ENCODE measurements around the gene SGPP1.
"Not testable (repeated sequence)": the region's sequence is repeated elsewhere in the genome, so short reads cannot be mapped to it uniquely, and the experiment has no call there.

Gene SGPP1, protein sequence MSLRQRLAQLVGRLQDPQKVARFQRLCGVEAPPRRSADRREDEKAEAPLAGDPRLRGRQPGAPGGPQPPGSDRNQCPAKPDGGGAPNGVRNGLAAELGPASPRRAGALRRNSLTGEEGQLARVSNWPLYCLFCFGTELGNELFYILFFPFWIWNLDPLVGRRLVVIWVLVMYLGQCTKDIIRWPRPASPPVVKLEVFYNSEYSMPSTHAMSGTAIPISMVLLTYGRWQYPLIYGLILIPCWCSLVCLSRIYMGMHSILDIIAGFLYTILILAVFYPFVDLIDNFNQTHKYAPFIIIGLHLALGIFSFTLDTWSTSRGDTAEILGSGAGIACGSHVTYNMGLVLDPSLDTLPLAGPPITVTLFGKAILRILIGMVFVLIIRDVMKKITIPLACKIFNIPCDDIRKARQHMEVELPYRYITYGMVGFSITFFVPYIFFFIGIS

DNA sequence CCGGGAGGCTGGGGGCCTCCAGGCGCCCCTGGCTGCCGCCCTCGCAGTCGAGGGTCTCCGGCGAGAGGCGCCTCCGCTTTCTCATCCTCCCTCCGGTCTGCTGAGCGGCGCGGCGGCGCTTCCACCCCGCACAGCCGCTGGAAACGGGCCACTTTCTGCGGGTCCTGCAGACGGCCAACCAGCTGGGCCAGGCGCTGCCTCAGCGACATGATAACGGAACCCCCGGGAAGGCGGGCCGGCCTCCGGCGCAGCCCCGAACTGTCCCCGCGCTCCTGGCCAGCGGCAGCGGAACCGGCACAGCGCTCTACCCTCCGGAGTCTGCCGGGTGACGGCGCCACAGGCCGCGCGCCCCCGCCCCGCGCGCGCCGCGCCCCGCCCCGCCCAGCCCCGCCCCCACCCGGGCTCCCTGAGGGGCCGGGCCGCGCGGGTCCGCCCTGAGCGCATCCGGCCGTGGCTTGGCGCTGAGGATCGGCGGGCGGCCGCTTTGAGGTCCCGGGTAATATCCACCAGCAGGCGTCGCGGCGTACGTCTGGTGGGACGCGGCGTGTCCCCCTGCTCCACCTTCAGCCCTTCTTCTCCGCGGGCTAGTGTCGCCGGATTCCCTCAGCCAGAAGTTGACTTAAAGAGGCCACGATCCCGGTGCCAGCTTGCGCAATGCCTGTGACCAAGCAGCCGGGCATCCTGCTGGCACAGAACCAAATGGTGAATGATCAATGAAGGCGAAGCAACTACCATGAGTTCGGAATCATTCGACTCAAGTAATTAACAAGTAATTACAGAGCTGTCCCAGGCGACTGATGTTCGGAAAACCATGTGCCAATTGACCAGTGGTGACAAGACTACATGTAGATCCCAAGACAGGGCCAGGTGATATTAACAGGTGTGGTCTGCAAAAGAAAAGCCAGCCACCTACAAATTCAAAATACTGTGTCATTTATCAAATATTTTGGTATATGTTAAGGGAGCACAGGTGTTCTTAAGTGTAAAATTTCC lies at the start of gene SGPP1:
Gene SGPP1, minus strand, starts transcription at position 330 of the 993 bp plus-strand sequence. Its CDS starts 121 bp downstream, at position 209.
- DNase-seq (ENCODE audit: extremely low spot score, insufficient read length, low read depth) (peak; percentile 85), FAIRE-seq (peak; percentile 74)

DNA sequence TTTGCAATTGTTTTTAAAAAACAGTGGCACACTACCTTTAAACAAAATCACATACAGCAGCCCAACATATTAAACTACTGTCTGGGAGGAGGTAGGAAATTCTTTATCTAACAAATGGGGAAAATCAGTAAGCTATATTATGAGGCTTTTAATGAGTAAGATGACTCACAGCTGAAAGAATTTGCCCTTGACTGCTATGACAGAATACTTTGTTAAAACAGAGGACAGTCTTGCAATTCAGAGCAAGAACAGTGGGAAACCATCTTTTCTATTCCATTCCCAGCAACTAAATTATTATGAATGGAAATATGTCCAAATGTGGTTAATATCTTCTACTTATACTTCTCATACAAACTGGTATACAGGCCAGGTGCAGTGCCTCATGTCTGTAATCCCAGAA lies 49.2 kb upstream of the SGPP1 start:
- DNase-seq (ENCODE audit: extremely low spot score, insufficient read length, low read depth) (no peak), FAIRE-seq (no peak)

DNA sequence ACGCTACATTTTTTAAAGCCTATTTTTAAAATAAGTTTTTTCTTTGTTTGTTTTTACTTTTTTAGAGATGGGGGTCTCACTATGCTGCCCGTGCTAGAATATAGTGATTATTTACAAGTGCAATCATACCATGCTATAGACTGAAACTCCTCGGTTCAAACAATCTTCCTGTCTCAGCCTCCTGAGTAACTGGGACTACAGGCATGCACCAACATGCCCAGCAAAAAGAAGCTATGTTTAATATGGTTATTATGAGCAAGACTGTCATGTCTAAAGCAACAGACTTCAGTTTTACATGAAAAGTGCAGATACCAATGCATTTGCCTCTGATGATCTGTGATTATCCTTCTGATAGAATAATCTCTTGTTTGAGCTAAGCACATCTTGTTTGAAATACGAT lies 45.6 kb upstream of the SGPP1 start:
- DNase-seq (ENCODE audit: extremely low spot score, insufficient read length, low read depth) (no peak), FAIRE-seq (no peak)

DNA sequence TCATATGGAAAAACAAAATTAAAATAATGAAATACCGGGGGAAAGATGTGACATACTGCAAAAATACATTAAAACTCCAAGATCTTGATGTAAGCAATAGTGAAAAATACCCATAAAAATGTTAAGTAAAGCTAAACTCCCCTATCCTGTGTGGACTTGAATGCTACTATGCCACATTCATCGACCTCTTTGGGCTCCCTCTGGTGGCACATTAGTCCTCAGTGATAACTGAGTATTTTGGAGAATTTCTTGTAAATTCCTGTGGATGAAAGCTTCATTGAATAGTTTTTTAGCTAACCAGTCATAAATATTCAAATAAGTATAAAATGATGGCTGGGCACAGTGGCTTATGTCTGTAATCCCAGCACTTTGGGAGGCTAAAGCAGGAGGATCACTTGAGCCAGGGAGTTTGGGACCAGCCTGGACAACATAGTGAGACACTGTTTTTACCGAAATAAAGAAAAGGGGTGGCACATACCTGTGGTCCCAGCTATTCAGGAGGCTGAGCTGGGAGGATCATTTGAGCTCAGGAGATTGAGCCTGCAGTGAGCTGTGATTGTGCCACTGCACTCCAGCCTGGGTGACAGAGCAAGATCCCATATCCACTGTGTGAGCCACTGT lies 42.4 kb upstream of the SGPP1 start:
- FAIRE-seq, result peak; percentile 76
- DNase-seq (ENCODE audit: extremely low spot score, insufficient read length, low read depth), result no peak

DNA sequence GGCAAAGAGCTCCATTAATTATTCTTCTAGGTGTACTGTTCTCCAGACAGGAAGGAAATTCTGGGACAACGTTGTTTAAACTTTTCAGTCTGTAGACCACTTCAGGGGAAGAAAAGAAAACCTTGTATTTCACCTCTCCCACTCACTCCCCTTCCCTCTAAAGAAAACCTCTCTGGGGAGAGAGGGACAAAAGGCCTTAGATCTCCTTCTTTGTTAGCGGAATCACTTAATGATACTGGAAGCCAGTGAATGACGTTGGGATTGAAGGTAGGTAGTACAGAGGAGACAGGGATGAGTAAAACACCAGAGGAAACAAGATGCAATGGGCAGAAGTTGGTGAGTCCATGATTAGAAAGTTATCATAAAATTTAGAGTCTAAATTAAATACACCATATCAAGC lies 38.7 kb upstream of the SGPP1 start:
- DNase-seq (ENCODE audit: extremely low spot score, insufficient read length, low read depth) (no peak), FAIRE-seq (no peak)

DNA sequence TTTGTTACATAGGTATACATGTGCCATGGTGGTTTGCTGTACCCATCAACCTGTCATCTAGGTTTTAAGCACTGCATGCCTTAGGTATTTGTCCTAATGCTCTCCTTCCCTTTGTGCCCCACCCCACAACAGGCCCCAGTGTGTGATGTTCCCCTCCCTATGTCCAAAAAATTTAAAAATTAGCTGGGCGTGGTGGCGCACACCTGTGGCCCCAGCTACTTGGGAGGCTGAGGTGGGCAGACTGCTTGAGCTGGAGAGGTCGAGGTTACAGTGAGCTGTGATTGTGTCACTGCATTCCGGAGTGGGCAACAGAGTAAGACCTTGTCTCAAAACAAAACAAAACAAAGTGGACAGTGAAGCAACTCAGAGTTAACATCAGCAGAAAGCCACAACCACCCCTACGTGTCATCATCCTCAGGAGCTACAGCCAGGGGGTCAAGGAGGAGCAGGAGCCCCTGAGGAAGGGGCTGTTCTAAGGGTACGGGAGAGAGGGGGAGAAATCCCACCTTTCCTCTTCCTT lies 36.8 kb upstream of the SGPP1 start:
- no peak for DNase-seq (ENCODE audit: extremely low spot score, insufficient read length, low read depth)
- no peak for FAIRE-seq

DNA sequence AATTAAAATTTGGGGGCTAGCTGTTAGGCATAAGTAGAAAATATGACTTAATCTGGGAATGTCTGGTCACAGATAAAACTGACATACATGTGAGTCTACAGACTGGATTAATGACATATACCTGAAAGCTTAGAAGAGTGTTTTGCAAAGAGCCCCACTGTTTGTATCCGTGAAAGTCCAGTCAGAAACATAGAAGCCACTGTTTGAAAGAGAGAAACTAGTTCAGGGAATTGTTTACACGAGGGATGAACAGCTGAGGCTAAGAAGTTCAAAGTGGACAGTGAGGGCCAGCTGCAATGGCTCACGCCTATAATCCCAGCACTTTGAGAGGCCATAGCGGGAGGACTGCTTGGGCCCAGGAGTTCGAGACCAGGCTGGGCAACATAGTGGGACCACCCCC lies 36.2 kb upstream of the SGPP1 start:
- DNase-seq (ENCODE audit: extremely low spot score, insufficient read length, low read depth), result no peak
- no peak for FAIRE-seq

DNA sequence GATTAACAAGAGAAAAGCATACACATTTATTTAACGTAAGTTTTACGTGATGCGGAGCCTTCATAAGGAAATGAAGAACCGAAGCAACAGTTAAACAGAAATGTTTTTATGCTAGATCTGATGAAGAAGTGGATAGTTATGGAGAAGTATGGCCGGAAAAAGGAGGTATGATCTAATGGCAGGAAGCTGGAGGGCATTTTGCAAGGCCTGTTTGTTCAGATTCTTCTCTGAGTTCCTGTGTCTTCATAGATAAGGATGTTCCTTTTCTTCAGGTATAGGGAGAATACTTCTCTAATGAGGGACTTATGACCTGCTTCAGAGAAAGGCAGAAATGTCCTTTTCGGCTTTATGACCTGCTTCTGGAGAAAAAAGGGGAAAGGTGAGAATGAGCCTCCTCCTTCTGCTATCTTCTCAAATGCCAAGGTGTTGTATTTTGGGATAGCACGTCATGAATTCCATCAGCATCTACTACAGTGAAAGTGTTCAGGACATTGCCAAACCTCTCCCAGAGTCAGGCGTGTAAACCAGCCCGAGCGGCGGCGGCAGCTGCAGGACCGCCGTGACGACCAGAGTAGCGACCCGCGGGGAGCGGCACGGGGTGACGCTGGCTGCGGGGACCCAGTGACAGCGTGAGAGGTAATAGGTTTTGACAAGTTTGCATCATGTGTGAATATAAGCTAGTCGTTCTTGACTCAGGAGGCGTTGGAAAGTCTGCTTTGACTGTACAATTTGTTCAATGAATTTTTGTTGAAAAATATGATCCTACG lies 33.7 kb upstream of the SGPP1 start:
- FAIRE-seq, result no peak
- DNase-seq (ENCODE audit: extremely low spot score, insufficient read length, low read depth), result no peak

DNA sequence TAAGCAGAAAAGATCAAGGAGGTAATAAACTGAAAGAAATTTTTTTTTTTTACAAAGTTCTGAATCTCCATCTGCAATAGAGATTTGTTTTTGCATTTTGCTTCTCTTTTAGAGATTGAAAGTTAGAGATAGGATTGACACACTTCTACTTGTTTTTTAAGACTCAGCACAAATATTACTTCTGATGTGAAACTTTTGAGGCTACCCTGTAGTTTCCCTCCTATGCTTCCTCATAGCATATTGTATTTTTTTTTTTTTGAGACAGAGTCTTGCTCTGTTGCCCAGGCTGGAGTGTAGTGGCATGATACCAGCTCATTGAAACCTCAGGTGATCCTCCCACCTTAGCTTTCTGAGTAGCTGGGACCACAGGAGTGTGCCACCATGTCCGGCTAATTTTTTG lies 32.1 kb upstream of the SGPP1 start:
- FAIRE-seq (peak; percentile 72), DNase-seq (ENCODE audit: extremely low spot score, insufficient read length, low read depth) (no peak)

DNA sequence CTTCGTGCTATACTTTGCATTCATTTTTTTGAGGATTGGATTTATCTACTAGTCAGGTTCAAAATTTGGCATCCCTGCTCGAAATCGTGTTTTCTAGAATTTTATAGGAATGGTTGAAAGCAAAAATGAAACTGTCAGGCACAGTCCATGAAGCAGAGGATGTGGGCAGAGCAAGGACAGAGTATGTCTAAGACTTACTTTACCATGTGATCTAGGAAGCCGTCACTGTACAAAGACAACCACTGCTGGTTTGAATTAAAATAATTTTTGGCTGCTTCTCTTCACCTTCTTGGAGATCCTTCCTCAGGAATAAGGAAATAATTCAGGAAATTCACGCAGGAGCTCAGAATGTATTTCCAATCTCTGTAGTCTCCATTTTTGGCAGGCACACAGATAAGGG lies 31.6 kb upstream of the SGPP1 start:
- peak; percentile 92 for FAIRE-seq
- no peak for DNase-seq (ENCODE audit: extremely low spot score, insufficient read length, low read depth)

DNA sequence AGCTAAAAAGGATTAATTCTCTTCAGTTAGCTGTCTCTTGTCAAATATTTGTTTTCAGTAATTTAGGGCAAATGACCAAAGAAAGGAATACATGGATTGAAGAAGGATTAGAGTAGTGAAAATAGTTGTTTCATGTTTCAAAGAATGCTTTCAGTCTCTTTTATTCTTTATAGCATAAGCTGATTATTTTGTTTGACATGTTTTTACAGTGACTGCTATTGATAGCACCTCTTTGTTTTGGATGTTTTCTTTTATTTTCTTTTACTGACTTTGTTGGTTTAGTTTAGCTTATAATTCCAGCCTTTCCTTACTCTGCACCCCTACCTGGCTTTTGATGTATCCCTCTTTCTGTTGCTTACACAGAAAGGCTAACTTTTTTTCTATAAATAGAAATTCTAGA lies 29.3 kb upstream of the SGPP1 start:
- no peak for DNase-seq (ENCODE audit: extremely low spot score, insufficient read length, low read depth)
- peak; percentile 15 for FAIRE-seq

DNA sequence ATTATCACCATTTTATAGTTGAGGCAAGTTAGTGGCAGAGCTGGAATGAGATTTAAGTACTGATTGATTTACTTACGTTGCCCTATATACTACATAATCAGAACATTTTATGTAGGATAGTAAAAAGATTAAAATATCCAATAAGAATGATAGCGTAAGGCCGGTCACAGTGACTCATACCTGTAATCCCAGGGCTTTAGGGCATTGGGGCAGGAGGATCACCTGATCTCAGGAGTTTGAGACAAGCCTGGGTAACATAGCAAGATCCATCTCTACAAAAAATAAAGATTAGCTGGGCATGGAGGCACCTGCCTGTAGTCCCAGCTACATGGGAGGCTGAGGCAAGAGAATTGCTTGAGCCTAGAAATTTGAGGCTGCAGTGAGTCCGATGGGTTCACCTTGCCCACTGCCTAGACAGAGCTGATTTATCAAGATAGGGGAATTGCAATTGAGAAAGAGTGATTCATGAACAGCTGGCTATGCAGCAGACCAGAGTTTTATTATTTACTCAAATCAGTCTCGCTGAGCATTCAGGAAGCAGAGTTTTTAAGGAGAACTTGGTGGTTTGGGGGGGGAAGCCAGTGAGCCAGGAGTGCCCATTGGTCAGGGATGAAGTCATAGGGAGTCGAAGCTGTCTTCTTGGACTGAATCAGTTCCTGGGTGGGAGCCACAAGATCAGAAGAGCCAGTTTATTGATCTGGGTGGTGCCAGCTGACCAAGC lies 24.7 kb upstream of the SGPP1 start:
- FAIRE-seq (no peak), DNase-seq (ENCODE audit: extremely low spot score, insufficient read length, low read depth) (no peak)

DNA sequence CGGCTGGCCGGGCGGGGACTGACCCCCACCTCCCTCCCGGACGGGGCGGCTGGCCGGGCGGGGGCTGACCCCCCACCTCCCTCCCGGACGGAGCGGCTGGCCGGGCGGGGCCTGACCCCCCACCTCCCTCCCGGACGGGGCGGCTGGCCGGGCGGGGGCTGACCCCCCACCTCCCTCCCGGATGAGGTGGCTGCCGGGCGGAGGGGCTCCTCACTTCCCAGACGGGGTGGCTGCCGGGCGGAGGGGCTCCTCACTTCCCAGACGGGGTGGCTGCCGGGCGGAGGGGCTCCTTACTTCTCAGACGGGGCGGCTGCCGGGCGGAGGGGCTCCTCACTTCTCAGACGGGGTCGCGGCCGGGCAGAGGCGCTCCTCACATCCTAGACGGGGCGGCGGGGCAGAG lies 23.2 kb upstream of the SGPP1 start:
- not testable (repeated sequence) for DNase-seq (ENCODE audit: extremely low spot score, insufficient read length, low read depth); FAIRE-seq

DNA sequence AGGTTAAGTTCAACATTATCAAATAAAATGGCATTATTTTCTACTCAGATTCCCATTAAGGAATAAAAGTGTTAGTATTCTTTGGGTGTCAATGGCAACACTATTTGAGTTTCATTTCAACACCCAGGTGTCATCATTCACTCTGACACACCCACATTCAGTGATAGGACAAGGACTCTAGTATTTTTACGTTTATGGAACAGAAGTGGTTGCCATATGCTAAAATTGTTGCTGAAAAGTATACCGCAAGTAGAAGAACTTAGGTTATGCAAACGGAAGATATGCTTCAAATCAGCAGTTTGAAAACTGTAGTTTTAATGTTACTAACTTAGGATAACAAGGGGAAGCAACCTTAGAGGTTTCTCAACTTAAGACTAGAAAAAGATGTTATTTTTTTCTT lies 20.0 kb upstream of the SGPP1 start:
- DNase-seq (ENCODE audit: extremely low spot score, insufficient read length, low read depth) (no peak), FAIRE-seq (peak; percentile 78)

DNA sequence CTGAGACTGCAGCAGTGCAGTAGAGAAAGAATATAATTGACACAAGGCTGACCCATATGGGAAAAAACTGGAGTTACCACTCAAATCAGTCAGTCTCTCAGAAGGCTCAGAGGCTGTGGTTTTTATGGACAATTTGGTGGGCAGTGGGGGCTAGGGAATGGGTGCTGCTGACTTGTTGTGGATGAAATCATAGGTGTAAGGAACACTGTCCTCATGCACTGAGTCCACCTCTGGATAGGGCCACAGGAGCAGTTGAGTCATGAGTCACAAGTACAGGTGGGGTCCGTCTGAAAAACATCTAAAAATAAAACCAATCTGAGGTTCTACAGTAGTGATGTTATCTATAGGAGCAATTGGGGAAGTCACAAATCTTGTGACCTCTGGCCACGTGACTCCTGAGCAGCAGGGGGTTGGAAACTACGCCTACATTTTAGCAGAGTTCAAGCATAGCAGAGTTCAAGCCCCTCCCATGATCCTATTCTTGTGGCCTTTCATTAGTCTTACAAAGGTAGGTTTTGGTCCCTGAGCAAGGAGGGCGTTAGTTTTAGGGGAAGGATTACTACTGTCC lies 18.1 kb upstream of the SGPP1 start:
- peak; percentile 97 for FAIRE-seq
- no peak for DNase-seq (ENCODE audit: extremely low spot score, insufficient read length, low read depth)

DNA sequence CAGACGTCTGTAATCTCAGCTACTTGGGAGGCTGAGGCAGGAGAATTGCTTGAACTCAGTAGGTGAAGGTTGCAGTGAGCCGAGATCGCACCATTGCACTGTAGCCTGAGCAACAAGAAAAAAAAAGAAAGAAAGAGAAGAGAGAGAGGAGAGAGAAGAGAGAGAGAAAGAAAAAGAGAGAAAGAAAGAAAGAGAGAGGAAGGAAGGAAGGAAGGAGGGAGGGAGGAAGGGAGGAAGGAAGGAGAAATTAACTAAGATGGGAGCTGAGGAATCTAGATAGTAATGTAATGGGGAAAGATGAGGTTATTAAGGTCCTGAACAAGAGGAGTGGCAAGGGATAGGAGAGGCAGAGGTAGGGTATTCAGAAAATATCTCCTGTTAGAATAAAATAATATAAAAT lies 17.4 kb upstream of the SGPP1 start:
- DNase-seq (ENCODE audit: extremely low spot score, insufficient read length, low read depth) (no peak), FAIRE-seq (no peak)

DNA sequence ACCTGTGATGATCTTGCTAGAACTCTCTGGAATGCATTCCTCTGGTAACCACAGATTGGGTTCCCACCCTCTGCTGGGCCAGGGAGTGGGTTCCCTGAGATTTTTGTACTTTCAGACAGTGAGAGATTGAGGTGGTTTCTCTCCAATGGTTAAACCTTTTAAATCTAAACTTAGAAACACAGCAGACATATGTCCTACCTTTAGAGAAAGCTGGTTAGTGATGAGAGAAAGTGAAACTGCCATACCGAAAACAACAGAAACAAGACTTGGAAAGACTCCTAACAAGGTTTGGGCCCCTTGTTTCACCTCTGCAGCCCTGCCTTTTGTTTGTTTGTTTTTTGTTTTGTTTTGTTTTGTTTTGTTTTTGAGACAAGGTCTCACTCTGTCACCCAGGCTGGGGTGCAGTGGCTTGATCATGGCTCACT lies 9.7 kb upstream of the SGPP1 start:
- peak; percentile 95 for FAIRE-seq
- DNase-seq (ENCODE audit: extremely low spot score, insufficient read length, low read depth), result no peak

DNA sequence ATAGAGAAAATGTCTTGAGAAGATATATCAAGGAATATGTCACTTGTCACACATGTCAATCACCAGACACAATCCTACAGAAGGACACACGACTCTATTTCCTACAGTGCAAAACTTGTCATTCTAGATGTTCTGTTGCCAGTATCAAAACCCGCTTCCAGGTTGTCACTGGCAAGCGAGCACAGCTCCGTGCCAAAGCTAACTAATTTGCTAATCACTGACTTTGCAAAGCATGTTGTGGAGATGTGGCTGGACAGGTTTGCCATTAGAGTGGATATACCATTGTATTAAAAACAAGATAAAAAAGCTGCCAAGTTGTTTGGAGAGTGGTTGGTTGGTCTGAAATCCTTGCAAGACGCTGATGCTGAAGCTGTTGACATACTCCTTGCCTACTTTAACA lies 7.9 kb upstream of the SGPP1 start:
- FAIRE-seq (no peak), DNase-seq (ENCODE audit: extremely low spot score, insufficient read length, low read depth) (no peak)

DNA sequence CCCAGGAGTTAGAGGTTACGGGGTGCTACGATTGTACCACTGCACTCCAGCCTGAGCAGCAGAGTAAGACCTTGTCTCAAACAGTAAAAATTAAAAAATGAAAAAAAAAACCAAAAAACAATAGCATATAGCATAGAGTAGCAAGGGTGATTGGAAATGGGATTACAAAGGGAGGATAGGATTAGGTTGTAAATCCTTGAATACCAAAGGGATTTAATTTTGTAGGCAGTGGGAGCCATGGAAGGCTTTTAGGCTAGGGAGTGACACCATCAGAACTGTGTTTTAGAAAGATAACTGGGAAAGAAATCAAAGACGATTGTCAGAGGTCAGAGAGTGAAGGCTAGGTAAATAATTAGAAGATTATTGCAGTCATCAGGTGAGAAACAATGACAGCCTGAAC lies 2.8 kb upstream of the SGPP1 start:
- FAIRE-seq, result no peak
- DNase-seq (ENCODE audit: extremely low spot score, insufficient read length, low read depth), result no peak
